Smooth muscle cell (in vitro differentiated cells): ENCODE measurements around the gene KNTC1. TPM values are rescaled to one million over a fixed set of nuclear protein-coding genes. Genes with fewer than 3 reads are reported as not detected.
"Not testable (repeated sequence)": the region's sequence is repeated elsewhere in the genome, so short reads cannot be mapped to it uniquely, and the experiment has no call there.

Experiments used
- DNase-seq: peaks from one replicate; lab custom pipeline; 2025; ENCODE audit not compliant: unreplicated experiment; lab: John Stamatoyannopoulos, UW
- H2AFZ ChIP-seq: fragments of 200-600 bp; sonication (generic); 2 replicates; pipeline ENCODE4 v1.6.0; 2016; ENCODE audit warnings: antibody characterized with exemption, low read depth, mild to moderate bottlenecking
- H3F3A ChIP-seq: fragments of 200-600 bp; sonication (generic); 2 replicates; pipeline ENCODE4 v1.6.0; 2017; ENCODE audit warnings: antibody characterized with exemption, low read depth
- H3K27ac ChIP-seq: fragments of 200-600 bp; sonication (generic); 2 replicates; pipeline ENCODE4 v1.5.1; 2016; ENCODE audit warnings: low read depth, mild to moderate bottlenecking
- H3K27me3 ChIP-seq: fragments of 200-600 bp; sonication (generic); 2 replicates; pipeline ENCODE4 v1.6.1; 2016; ENCODE audit warnings: low read depth, mild to moderate bottlenecking
- H3K36me3 ChIP-seq: fragments of 200-600 bp; sonication (generic); 2 replicates; pipeline ENCODE4 v1.5.1; 2016; ENCODE audit warnings: low read depth
- H3K4me1 ChIP-seq: fragments of 200-600 bp; sonication (generic); 2 replicates; pipeline ENCODE4 v1.5.1; 2016; ENCODE audit warnings: low read depth
- H3K4me2 ChIP-seq: fragments of 200-600 bp; sonication (generic); 2 replicates; pipeline ENCODE4 v1.6.0; 2016; ENCODE audit warnings: mild to moderate bottlenecking
- H3K4me3 ChIP-seq: fragments of 200-600 bp; sonication (generic); 2 replicates; pipeline ENCODE4 v1.5.1; 2016; ENCODE audit warnings: mild to moderate bottlenecking
- H3K79me2 ChIP-seq: fragments of 200-600 bp; sonication (generic); 2 replicates; pipeline ENCODE4 v1.6.0; 2016; ENCODE audit warnings: low read depth, mild to moderate bottlenecking
- H3K9ac ChIP-seq: fragments of 200-600 bp; sonication (generic); 2 replicates; pipeline ENCODE4 v1.6.0; 2016; ENCODE audit warnings: low read depth
- H3K9me3 ChIP-seq: fragments of 200-600 bp; sonication (generic); replicated peaks from 2 replicates; pipeline ENCODE4 v1.5.1; 2016; ENCODE audit warnings: low read depth
- H4K20me1 ChIP-seq: fragments of 200-600 bp; sonication (generic); 2 replicates; pipeline ENCODE4 v1.6.0; 2016; ENCODE audit warnings: low read depth
- CTCF ChIP-seq: fragments of 200-600 bp; sonication (generic); IDR thresholded peaks from 2 replicates; pipeline ENCODE4 v1.5.1; 2017; ENCODE audit warnings: borderline replicate concordance, mild to moderate bottlenecking, antibody characterized with exemption; ENCODE audit not compliant: insufficient read depth, poor library complexity, severe bottlenecking
- WGBS: methylation state at CpG from one replicate; pipeline ENCODE4 v1.1.7; 2016; ENCODE audit warnings: low lambda C conversion rate; 5-methylcytosine and 5-hydroxymethylcytosine counted together
- polyA plus RNA-seq: library from polyadenylated mRNA; unstranded; fragments of >200 nt; fragmentation: Nextera tagmentation; extraction: Ambion mirVana; gene quantifications from 2 replicates; pipeline ENCODE4 v1.2.1, GENCODE V29; 2016
- total RNA-seq: library from RNA; depleted of rRNA; stranded (reverse); fragments of >200 nt; gene quantifications from 2 replicates; pipeline ENCODE4 v1.2.3, GENCODE V29; 2014

Gene KNTC1
- total and polyA plus RNA-seq, 2 experiments from 2014 or later = 9.1 to 22.7 TPM

GRCh38 chr12:122560138-122560537 lies 33.1 kb downstream of the KNTC1 start:
- DNase-seq = no peak
- H3K4me3 ChIP-seq = no peak overlapping the region
- no peak overlapping the region for H3K9ac ChIP-seq
- H3K9me3 ChIP-seq = no peaks in the 10 kb centered on the region
- peaks cover 6% of the 10 kb centered on the region for H3K36me3 ChIP-seq
- no peaks in the 10 kb centered on the region for H3K79me2 ChIP-seq
- H3K4me2 ChIP-seq = no peak overlapping the region
- no peaks in the 10 kb centered on the region for H3F3A ChIP-seq
- no peak for TF ChIP-seq CTCF
- WGBS = 100% methylated on average over 3 of the region's 3 CpGs
- no peaks in the 10 kb centered on the region for H4K20me1 ChIP-seq
- H3K27ac ChIP-seq = no peak overlapping the region
- no peaks in the 10 kb centered on the region for H3K4me1 ChIP-seq
- H2AFZ ChIP-seq = no peak overlapping the region
- H3K27me3 ChIP-seq = no peaks in the 10 kb centered on the region

GRCh38 chr12:122563361-122563760 lies 36.3 kb downstream of the KNTC1 start:
- no peak overlapping the region for H3K9ac ChIP-seq
- no peak overlapping the region for H3K4me2 ChIP-seq
- over 99% methylated on average over 4 of the region's 4 CpGs for WGBS

GRCh38 chr12:122566816-122567215 lies 39.8 kb downstream of the KNTC1 start:
- H3K79me2 ChIP-seq, H3K4me3 ChIP-seq, H3K9ac ChIP-seq, H3K4me2 ChIP-seq, H3K27ac ChIP-seq, H3K27me3 ChIP-seq, H4K20me1 ChIP-seq, H3K9me3 ChIP-seq, H2AFZ ChIP-seq, H3K4me1 ChIP-seq, H3F3A ChIP-seq, DNase-seq: not testable (repeated sequence)
- 97% methylated on average over 5 of the region's 5 CpGs for WGBS
- peaks cover 12% of the 10 kb centered on the region for H3K36me3 ChIP-seq

More at GRCh38 chr12:122563361-122563760, 36.3 kb downstream of the KNTC1 start:
- H3K27ac ChIP-seq = no peak overlapping the region
- no peaks in the 10 kb centered on the region for H4K20me1 ChIP-seq
- no peaks in the 10 kb centered on the region for H3K4me1 ChIP-seq
- no peak for DNase-seq
- H3K9me3 ChIP-seq = no peaks in the 10 kb centered on the region
- no peaks in the 10 kb centered on the region for H3K27me3 ChIP-seq
- H3F3A ChIP-seq = no peaks in the 10 kb centered on the region
- H2AFZ ChIP-seq = no peak overlapping the region
- no peak overlapping the region for H3K4me3 ChIP-seq
- TF ChIP-seq CTCF = no peak
- no peaks in the 10 kb centered on the region for H3K79me2 ChIP-seq
- H3K36me3 ChIP-seq = peaks cover 10% of the 10 kb centered on the region

GRCh38 chr12:122569288-122569687 lies 42.2 kb downstream of the KNTC1 start:
- H2AFZ ChIP-seq = no peak overlapping the region
- no peaks in the 10 kb centered on the region for H4K20me1 ChIP-seq
- no peak overlapping the region for H3K4me2 ChIP-seq
- 98% methylated on average over 5 of the region's 5 CpGs for WGBS
- DNase-seq = no peak
- H3K27ac ChIP-seq = no peak overlapping the region
- no peaks in the 10 kb centered on the region for H3K4me1 ChIP-seq
- no peak for TF ChIP-seq CTCF
- no peaks in the 10 kb centered on the region for H3F3A ChIP-seq
- H3K27me3 ChIP-seq = no peaks in the 10 kb centered on the region
- no peak overlapping the region for H3K9ac ChIP-seq
- H3K36me3 ChIP-seq = peaks cover 10% of the 10 kb centered on the region
- H3K4me3 ChIP-seq = no peak overlapping the region
- H3K79me2 ChIP-seq = no peaks in the 10 kb centered on the region
- H3K9me3 ChIP-seq = no peaks in the 10 kb centered on the region

GRCh38 chr12:122570006-122570405 lies 43.0 kb downstream of the KNTC1 start:
- WGBS = 84% methylated on average over 3 of the region's 3 CpGs
- not testable (repeated sequence) for H2AFZ ChIP-seq, H3K27ac ChIP-seq, H3K79me2 ChIP-seq, H3F3A ChIP-seq, DNase-seq, H3K4me2 ChIP-seq, H3K9me3 ChIP-seq, H3K4me1 ChIP-seq, H3K27me3 ChIP-seq, H4K20me1 ChIP-seq, H3K9ac ChIP-seq, H3K36me3 ChIP-seq, H3K4me3 ChIP-seq
